HG02571 (cell line): ENCODE measurements around the gene CREB3L2.
"Not testable (repeated sequence)": the region's sequence is repeated elsewhere in the genome, so short reads cannot be mapped to it uniquely, and the experiment has no call there.

Experiments used
- ATAC-seq: cut with Tn5 transposase; IDR thresholded peaks from one replicate; pipeline ENCODE4 v1.9.1; 2021; ENCODE audit warnings: mild to moderate bottlenecking, moderate library complexity; ENCODE audit not compliant: unreplicated experiment

The CREB3L2 gene, protein sequence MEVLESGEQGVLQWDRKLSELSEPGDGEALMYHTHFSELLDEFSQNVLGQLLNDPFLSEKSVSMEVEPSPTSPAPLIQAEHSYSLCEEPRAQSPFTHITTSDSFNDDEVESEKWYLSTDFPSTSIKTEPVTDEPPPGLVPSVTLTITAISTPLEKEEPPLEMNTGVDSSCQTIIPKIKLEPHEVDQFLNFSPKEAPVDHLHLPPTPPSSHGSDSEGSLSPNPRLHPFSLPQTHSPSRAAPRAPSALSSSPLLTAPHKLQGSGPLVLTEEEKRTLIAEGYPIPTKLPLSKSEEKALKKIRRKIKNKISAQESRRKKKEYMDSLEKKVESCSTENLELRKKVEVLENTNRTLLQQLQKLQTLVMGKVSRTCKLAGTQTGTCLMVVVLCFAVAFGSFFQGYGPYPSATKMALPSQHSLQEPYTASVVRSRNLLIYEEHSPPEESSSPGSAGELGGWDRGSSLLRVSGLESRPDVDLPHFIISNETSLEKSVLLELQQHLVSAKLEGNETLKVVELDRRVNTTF

DNA sequence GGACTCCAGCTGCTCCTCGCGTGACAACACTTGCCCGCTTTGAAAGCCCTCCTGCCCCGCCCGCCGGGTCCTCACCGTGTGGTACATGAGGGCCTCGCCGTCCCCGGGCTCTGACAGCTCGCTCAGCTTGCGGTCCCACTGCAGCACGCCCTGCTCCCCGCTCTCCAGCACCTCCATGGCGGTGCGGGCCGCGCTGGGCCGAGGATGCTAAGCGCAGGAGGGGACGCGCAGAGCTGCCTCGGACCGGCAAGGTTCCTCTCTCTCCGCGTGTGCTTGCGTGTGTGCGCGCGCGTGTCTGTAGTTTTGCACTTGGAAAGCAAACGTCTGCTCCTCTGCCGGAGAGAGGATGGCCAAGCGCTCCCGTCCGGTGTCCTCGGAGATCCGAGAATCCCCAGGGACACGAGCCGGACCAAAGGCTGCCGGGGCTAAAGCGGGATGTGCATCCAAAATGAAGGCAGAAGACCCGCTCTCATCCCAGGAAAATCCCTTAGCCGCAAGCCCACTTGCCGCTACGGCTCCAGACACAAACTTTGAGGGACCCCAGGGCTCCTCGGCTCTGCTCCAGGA lies at the start of gene CREB3L2:
TSS of gene CREB3L2 (minus strand) at position 558 of the 567 bp plus-strand sequence. CDS start at position 177, 381 bp downstream.
- ATAC-seq, result peak; percentile 31

DNA sequence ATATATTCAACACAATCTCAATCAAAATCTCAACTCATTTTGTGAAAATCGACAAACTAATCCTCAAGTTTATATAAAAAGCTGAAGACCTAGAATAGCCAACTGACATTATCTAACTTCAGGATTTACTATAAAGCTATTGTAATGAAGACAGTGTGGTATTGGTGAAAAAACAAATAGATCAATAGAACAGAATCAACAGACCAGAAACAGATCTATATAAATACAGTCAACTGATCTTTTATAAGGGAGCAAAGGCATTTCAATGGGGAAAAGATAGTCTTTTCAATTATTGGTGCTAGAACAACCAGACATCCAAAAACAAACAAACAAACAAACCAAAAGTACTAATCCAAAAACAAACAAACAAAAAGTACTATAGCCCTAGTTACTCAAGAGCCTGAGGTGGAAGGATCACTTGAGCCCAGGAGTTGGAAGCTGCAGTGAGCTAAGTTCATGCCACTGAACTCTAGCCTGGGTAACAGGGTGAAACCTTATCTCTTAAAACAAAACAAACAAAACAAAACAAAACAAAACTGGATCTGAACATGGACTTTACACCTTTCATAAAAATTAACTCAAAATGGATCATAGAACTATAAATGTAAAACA lies 47.7 kb upstream of the CREB3L2 start:
- ATAC-seq, result no peak

DNA sequence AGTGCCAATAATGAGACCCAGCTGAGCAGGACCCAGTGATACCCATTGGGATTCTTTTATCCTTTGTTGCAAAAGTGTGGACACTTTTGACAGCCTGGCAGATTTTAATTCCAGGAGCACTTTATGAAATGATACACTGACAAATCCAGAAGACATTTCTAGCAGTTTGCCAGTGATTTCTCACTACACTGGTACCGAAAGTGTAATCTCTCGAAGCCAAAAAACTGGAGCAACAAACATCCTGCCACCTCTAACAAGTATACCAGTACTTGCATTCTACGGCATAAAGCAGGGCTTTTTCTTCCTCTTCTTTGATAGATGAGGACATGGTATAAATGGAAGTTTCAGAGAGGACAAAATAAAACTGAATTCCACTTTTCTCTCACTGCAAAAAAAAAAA lies 46.0 kb upstream of the CREB3L2 start:
- no peak for ATAC-seq

DNA sequence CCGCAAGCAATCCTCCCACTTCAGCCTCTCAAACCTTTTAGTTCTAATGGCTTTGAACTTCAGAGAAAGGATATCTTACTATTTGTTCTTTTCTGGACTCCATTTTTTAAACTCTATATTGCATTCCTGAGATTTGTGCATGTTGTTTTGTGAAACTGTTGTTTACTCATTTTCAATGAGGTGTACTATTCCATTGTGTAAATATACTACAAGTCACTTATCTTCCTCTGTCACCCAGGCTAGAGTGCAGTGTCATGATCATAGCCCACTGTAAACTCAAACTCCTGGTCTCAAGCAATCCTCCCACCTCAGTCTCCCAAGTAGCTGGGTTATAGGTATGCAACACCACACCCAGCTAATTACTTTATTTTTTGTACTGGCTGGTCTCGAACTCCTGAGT lies 43.0 kb upstream of the CREB3L2 start:
- ATAC-seq, result no peak

DNA sequence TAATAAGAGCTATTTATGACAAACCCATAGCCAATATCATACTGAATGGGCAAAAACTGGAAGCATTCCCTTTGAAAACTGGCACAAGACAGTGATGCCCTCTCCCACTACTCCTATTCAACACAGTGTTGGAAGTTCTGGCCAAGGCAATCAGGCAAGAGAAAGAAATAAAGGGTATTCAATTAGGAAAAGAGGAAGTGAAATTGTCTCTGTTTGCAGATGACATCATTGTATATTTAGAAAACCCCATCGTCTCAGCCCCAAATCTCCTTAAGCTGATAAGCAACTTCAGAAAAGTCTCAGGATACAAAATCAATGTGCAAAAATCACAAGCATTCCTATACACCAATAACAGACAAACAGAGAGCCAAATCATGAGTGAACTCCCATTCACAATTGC lies 38.2 kb upstream of the CREB3L2 start:
- not testable (repeated sequence) for ATAC-seq

DNA sequence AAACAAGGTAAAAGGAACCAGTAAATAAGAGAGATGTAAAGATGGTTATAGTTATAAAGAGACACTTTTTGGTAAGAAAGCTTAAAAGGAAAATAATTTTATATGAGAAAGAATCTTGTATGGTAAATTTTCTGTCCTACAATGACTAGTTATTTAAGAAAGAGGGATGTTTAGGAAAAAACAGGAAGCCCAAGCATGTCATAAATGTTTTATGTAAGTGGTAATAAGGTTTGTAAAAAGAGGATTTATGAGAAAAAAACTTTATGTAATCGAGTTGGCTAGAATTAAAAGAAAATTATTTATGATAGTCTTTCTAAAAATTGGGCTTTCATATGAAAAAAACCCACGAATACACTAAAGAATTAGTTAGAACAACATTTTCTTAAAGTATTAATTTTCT lies 34.2 kb upstream of the CREB3L2 start:
- no peak for ATAC-seq

DNA sequence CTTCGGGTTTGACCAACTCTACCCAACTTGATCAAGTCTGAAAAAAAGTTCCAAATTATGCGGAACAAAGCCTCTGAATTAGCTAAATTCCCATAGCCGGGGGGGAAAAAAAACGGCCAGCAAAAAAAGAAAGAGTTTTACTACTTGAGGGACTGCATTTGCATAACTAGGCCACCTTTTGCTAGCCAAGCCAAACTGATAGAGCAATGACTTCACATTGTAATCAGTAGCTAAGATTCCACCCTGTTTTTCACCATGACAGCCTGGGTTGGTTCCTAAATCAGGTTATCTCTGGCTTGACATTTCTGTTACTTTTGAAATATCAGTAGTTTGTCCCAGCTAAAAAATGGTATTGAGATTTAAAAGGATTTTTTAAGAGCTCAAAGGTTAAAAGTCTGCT lies 31.4 kb upstream of the CREB3L2 start:
- no peak for ATAC-seq

DNA sequence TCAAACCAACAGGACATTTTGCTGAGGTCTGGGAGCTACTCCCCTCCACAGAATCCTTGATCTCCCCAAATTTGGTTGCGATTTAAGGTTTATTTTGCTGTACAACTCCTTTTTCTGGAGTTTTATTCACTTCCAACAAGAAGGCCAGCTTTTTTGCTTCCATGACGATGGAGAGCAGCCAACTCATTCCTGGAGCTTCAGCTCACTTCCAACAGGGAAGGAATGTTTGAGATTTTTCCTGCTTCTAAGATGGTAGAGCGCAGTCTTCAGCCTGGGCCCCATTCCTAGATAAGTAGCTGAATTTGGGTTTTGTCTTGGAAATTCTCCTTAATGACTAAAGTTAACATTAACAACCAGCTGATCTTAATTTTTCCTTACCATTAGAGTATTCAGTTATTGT lies 30.9 kb upstream of the CREB3L2 start:
- no peak for ATAC-seq

DNA sequence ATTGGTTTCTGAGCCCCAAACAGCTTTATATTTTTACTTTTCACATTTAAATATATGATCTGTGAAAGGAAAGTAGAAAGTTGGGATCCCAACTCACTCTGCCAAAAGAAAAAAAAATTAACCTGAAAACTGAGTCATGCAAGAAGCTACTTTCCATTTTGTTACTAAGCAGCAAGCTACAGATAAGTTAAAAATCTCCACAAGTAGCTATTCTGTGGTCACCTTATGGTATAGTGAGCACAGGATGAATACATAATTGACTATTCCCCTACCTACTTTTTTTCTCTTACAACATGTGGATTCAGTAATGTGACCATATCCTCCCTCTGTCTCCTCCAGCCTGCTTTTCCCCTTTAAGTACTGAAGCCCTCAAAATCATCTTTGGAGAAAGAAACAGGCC lies 30.3 kb upstream of the CREB3L2 start:
- ATAC-seq, result peak; percentile 53

DNA sequence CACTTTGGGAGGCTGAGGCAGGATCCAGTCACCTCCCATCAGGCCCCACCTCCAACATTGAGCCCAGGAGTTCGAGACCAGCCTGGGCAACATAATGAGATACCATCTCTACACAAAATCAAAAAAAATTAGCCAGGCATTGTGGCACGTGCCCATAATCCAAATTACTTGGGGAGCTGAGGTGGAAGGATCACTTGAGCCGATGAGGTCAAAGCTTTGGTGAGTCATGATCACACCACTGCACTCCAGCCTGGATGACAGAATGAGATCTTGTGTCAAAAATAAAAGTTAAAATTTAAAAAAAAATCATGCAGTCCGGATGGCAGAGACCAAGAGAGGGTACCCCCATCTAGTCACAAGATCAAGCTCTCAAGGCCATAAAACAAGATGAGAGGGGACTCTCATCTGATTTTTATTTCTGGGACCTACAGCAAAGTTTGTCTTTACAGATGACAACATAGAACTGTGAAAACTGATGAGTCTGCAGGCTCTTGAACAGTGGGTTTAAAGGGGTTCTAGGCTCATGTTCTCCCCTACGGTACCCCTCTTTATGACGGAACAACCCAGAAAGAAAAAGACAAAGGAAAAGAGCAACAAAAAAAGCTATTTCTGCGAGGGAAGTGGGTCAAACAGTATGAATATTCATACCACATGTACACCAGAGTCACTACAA lies 28.9 kb upstream of the CREB3L2 start:
- no peak for ATAC-seq

DNA sequence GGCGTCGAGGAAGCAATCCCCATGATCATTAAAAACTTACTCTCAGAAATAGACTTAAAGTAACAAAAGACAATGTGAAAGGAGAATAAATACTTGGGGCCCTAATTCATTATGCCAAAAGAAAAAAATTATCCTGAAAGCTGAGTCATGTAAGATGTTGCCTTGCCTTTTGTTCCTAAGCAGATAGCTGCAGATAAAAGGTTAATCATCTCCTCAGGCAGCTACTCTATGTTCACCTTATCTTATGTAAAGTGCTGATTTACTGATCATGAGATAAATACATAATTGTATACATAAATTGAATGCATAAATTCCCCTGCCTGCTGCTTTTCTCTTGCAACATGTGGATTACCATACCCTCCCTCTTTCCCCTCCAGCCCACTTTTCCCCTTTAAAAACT lies 28.1 kb upstream of the CREB3L2 start:
- no peak for ATAC-seq

DNA sequence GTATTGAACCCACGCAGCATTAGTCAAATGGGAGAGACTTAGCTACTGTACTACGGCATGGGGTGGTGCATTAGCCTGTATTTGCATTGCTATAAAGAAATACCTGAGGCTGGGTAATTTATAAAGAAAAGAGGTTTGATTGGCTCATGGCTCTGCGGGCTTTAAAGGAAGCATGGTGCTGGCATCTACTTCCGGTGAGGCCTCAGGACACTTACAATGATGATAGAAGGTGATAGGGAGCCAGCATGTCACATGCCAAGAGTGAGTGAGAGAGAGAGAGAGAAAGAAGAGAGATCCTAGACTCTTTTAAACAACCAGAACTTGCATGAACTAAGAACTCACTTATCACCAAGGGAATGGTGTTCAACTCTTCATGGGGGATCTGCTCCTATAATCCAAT lies 27.2 kb upstream of the CREB3L2 start:
- ATAC-seq, result no peak

DNA sequence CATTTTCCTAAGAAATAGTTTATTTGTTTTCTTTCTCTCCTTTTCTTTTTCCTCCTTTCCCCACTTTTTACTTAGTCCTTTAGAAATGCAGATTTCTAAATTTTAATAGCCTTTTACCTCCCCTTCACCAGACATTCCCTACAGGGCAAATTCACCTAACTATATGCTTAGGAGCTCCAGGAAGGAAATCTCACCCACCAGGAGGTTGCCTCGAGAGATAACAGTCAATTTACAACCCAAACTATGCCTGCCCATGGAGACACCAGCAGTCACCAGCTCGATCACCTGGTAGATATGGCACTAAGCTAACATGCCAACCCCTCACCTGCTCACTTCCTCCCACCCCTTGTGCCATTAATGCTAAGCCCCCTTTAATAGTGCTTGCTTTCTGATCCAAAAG lies 25.2 kb upstream of the CREB3L2 start:
- no peak for ATAC-seq

DNA sequence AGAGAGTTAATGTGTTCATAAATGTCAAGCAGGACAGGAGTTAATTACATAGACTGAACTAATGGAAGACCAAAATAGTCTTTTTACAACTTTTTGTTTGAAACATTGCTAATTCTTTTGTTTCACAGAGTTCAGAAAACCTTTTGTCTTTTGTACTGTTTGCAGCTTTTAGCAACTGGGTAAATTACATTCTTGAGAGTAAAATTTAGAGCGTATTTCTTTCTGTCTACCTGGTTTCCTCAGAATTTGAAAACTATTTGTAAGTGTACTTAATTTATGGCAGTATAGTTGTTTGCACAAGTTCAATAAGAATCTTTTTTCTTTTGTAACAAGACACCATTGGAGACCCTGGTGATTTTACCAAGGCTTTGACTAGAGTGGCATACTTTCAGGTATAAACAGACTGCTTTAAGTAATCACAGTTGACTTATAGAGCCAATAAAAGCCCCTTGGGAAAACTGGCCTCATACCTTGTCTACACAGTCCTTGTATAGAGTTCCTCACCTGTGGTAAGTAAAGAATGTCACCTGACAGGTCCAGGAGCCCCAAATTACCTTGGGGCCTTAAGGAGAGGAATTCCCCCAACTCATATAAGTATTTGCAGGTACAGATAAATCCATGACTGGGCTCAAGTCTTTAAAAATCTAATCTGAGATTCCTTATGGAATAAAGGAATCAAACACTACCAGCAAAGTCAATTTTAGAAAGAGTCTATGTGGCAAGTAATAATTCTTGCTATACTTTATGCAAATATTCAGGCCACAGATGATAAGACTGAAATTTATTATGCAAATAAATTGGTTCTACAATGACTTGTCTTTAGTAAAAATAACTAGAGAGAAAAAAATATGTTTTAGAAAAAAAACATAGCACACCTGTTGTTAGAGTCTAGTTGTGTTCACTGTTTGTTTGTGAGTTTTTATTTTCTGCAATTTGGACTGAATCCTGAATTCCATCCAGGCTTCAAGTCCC lies 23.6 kb upstream of the CREB3L2 start:
- ATAC-seq, result peak; percentile 42

DNA sequence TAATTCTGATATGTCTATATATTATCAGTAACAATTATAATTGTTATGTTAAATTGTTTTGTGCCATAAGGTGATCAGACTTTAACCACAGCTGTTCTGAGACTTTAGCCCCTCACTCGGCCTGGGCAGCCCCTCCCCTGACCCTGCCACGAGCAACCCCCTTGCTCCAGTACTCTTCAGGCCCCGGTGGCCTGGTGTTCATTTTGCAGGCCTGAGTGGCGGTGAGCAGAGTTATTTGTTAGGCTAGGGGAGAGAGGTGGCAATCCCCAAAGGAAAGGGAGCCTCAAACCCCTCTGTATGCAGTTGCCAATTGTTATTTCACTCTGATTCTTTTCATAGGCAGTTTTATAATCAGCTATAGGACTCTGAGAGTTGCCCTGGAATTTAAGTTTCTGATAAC lies 22.9 kb upstream of the CREB3L2 start:
- ATAC-seq, result no peak

DNA sequence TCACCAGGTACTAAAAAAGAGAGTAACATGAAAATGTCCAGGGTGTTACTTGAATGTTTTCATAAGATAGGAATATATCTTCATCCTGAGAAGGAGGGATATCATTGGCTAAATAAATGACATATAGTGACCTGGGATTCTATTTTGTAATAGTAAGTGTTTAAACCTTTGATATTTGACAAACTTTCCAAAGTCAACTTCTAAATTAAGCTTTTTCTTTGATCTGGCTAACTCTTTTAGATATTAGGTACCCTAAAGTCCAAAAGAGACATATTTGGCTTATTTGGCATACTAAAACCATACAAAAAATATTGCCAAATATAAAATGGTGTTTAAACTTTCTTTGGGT lies 22.4 kb upstream of the CREB3L2 start:
- no peak for ATAC-seq

DNA sequence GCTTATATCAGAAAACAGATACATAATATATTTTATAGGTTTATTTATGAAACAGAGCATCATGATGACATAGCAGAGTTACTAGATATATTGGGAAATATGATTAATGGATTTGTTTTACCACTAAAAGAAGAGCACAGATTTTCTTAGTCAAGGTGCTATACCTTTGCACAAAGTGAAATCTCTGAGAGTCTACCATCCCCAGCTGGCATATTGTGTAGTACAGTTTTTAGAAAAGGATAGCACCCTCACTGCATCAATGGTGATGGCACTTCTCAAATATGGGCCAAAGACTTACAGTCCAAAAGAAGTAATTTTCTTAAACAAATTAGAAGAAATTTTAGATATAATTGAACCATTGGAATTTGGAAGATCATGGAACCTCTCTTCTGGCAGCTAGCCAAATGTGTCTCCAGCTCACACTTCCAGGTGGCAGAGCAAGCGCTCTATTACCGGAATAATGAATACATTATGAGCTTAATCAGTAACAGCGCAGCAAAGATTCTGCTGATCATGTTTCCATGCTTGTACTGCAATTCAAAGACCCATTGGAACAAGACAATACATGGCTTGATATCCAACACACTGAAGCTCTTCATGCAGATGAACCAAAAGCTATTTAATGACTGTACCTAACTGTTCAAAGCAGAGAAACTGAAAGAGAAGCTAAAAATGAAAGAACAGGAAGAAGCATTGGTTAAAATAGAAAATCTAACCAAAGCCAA lies 21.9 kb upstream of the CREB3L2 start:
- ATAC-seq, result peak; percentile 77

DNA sequence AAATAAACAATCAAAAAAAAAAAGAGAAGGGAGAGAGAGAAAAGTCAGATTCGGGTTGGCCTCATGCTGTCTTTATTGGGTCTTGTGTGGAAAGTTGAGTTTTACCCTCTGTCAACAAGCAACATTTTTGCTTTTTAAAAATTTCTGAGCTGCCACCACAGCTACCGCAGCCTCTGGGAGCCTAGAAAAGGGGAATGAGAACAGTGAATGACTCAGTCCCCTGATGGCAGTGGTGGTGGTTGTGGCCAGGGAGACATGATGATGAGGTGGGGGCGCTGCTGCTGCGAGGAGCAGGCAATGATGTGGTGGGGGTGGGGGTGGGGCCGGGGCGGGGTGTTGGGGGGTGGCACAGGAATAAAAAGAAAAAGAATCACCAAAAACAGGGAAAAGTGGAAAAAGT lies 20.0 kb upstream of the CREB3L2 start:
- ATAC-seq, result no peak

DNA sequence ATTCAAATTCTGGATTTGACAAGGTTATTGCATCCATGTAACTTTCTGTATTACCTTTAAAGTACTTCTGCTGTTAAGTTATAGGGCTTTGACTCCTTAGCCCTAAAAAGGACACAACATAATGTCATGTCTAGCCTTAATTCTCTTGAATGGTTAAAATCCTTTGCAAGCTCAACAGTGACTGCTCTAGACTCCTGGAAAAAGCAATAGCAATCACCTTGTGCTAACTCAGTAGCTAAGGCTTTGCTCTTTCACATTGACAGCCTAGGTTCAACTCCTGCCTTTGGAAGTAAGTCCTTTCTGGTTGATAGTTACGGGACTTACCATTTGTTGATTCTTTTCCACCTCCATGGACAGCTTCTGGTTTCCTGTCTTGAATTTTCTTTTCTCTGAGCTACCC lies 16.1 kb upstream of the CREB3L2 start:
- no peak for ATAC-seq

DNA sequence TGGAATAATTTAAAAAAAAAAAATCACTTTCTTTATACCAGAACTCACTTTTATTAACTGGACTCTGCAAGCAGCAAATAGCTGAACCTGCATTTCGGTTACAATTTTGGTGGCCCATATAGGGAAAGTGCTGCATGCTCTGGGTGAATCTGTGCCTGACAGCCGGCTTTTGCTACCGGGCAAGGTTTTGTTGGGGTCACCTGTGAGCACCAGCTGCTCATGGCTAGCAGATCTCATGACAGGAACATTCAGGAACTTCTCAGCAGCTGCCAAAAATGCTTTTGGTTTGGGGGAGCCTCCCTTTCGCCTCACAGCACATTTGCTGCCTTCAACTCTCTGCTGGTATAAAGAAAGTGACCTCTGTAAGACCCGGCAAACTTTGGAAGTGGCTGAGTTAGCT lies 13.2 kb upstream of the CREB3L2 start:
- no peak for ATAC-seq
